Fibroblast of lung (primary cell): ENCODE data around the gene UPF1.

Experiments used
- EZH2 ChIP-seq: IDR thresholded peaks from 2 replicates; pipeline ENCODE4 v1.5.1; 2012; ENCODE audit warnings: low read length, control low read depth, mild to moderate bottlenecking; ENCODE audit errors: missing control alignments
- TF ChIP-seq, protein P1 (sequence below), 2 donors: IDR thresholded peaks in 1 of 2; conservative IDR thresholded peaks in 1 of 2; 1 replicate in 1 of 2; 2 replicates in 1 of 2; pipeline ENCODE4 v1.5.1; 2011 to 2012; ENCODE audit warnings: low read length in 2 of 2, control low read depth in 1 of 2, inconsistent platforms in 1 of 2, low read depth in 1 of 2, mild to moderate bottlenecking in 1 of 2

DNA sequence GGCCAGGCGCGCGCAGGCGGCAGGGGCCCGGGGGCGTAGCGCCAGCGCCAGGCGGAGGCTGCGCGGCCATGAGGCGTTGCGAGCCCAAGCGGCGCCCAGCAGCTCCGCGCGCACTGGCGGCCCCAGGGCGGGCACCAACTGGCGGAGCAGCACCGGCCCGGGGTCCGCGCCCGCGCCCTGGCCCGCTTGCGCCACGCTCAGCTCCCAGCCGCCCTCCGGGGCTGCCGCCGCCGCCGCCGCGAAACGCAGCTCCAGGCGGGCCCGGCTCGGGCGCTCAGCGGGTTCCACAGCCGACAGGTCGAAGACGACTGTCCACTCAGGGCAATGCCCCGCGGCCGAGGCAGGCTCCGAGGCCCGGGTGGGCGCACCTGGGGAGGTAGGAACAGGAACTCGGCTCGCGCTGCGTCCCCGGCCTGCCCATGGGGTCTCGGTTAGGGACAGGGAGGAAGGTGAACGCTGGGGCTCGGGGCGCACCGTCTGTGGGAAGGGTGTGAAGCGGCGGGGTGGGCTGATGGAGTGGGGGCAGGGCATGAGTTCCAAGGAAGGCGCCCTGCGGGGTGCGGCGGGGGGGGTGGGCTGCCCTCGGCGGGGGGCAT lies 37.4 kb downstream of the UPF1 start:
- TF ChIP-seq, protein P1, sequence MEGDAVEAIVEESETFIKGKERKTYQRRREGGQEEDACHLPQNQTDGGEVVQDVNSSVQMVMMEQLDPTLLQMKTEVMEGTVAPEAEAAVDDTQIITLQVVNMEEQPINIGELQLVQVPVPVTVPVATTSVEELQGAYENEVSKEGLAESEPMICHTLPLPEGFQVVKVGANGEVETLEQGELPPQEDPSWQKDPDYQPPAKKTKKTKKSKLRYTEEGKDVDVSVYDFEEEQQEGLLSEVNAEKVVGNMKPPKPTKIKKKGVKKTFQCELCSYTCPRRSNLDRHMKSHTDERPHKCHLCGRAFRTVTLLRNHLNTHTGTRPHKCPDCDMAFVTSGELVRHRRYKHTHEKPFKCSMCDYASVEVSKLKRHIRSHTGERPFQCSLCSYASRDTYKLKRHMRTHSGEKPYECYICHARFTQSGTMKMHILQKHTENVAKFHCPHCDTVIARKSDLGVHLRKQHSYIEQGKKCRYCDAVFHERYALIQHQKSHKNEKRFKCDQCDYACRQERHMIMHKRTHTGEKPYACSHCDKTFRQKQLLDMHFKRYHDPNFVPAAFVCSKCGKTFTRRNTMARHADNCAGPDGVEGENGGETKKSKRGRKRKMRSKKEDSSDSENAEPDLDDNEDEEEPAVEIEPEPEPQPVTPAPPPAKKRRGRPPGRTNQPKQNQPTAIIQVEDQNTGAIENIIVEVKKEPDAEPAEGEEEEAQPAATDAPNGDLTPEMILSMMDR (conservative IDR thresholded peaks at IDR 0.05 in 1 of 2, IDR thresholded peaks at IDR 0.05 in 1 of 2; ENCODE audit: low read depth in 1 of 2, low read length in 2 of 2) = no peak
- no peak for TF ChIP-seq EZH2
